ENCODE data around the gene TWIST2.

GRCh38 chr2:238926761-238927611 is 79.1 kb downstream of the TWIST2 start:
- TF ChIP-seq EP300 (IDR thresholded peaks at IDR 0.05) (no peak), CTCF (IDR thresholded peaks at IDR 0.05) (no peak)
